ENCODE measurements around the gene RAB44.

DNA sequence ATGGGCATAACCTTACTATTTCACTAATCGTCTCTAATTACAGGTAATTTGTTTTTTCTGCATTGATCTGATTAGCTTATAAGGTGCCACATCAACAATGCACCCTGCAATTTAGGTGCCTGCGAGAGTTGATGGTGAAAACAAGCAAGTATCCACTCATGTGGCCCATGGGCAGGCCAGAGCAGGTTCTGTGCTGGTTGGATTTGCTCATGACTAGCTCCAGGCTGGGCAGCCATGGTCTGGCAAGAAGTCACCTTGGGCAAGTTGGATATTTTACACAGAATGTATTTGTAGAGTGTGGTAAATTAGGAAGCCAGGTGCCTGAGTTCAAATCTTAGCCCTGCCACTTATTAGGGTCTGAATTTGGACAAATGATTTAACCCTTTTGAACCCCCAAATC is 25.3 kb downstream of the RAB44 start:
- TF ChIP-seq, protein P1, sequence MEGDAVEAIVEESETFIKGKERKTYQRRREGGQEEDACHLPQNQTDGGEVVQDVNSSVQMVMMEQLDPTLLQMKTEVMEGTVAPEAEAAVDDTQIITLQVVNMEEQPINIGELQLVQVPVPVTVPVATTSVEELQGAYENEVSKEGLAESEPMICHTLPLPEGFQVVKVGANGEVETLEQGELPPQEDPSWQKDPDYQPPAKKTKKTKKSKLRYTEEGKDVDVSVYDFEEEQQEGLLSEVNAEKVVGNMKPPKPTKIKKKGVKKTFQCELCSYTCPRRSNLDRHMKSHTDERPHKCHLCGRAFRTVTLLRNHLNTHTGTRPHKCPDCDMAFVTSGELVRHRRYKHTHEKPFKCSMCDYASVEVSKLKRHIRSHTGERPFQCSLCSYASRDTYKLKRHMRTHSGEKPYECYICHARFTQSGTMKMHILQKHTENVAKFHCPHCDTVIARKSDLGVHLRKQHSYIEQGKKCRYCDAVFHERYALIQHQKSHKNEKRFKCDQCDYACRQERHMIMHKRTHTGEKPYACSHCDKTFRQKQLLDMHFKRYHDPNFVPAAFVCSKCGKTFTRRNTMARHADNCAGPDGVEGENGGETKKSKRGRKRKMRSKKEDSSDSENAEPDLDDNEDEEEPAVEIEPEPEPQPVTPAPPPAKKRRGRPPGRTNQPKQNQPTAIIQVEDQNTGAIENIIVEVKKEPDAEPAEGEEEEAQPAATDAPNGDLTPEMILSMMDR (IDR thresholded peaks at IDR 0.05; ENCODE audit: low read length), result no peak
- TF ChIP-seq EZH2 (IDR thresholded peaks at IDR 0.05; ENCODE audit: borderline replicate concordance, low read length), result no peak

Data from OCI-LY1 (cell line).